WI38 (cell line): ENCODE measurements around the gene HMG20A.

Experiments
- H3K4me3 ChIP-seq: 2 replicates; pipeline ENCODE4 v1.5.1; 2011; ENCODE audit warnings: low read depth, mild to moderate bottlenecking, control low read depth, low read length
- TF ChIP-seq, protein P1 (sequence below): IDR thresholded peaks from 2 replicates; pipeline ENCODE4 v1.5.1; 2012; ENCODE audit warnings: low read depth, mild to moderate bottlenecking, control low read depth, low read length

The HMG20A gene

DNA sequence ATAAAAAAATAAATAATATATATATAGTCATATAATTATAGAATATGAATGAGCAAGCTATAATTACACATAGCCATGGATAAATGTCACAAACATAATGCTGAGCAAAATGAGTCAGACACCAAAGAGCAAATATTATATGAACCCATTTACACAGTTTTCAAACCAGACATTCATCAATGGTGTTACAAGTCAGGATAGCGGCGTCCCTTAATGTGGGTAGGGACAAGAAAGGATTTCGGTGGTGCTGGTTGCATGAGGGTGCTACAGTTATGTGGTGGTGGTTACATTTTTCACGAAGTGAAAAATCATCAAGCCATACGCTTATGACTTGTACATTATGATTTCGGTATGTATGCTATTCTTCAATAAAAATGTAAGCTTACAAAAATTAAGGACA is 100.5 kb downstream of the HMG20A start:
- H3K4me3 ChIP-seq = no peak overlapping the region
- TF ChIP-seq, protein P1, sequence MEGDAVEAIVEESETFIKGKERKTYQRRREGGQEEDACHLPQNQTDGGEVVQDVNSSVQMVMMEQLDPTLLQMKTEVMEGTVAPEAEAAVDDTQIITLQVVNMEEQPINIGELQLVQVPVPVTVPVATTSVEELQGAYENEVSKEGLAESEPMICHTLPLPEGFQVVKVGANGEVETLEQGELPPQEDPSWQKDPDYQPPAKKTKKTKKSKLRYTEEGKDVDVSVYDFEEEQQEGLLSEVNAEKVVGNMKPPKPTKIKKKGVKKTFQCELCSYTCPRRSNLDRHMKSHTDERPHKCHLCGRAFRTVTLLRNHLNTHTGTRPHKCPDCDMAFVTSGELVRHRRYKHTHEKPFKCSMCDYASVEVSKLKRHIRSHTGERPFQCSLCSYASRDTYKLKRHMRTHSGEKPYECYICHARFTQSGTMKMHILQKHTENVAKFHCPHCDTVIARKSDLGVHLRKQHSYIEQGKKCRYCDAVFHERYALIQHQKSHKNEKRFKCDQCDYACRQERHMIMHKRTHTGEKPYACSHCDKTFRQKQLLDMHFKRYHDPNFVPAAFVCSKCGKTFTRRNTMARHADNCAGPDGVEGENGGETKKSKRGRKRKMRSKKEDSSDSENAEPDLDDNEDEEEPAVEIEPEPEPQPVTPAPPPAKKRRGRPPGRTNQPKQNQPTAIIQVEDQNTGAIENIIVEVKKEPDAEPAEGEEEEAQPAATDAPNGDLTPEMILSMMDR = no peak

DNA sequence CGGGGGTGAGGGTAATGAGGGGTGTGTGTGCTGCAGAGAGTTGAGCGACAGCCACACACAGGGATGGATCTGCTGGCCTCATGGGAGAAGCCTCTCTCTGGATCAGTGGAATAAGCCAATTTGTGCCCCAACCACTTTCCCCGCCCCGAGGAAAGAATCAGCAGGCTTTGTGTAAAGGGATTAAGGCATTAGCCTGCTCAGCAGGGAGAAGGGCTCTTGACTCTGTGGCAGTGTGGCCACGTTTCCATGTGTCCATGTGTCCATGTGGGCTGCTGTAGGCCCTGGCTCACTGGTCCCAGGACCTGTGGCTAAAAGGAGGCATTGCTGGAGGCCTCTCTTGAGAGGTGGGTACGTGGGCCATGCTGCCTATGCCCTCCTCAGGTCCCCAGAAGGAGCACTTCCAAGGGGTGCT is 104.7 kb downstream of the HMG20A start:
- TF ChIP-seq, protein P1 = no peak
- H3K4me3 ChIP-seq = no peak overlapping the region

DNA sequence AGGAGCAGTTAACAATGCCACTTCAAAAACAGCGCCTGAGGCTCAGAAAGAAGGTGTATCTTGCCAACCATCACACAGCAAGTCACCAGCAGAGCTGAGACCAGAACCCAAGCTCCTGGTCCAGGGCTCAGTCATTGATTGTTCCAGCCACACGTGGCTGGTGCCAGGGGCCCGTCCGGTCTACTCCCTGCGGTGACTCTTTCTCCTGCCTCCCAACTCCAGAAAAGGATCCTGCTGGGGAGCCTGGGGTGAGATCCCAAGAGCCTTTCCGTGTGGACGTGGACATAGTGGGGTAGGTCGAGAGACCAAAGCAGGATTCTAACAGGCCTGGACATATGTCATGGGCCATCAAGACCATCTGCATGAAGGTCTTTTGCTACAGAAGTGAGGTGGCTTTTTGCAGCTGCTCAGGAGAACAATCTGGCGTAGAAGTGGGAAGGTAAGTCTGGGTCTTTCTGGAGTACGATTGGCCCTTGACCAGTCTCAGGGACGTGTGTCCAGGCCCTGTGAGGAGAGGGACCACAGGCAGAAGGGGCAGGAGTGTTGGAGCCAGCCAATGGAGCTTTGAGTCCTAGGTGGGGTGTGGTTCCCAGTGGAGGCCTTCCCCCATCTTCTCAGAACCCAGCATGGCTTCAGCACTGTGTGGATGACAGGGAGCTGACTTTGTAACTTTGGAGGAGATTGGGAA is 105.4 kb downstream of the HMG20A start:
- H3K4me3 ChIP-seq = no peak overlapping the region
- TF ChIP-seq, protein P1 = no peak

DNA sequence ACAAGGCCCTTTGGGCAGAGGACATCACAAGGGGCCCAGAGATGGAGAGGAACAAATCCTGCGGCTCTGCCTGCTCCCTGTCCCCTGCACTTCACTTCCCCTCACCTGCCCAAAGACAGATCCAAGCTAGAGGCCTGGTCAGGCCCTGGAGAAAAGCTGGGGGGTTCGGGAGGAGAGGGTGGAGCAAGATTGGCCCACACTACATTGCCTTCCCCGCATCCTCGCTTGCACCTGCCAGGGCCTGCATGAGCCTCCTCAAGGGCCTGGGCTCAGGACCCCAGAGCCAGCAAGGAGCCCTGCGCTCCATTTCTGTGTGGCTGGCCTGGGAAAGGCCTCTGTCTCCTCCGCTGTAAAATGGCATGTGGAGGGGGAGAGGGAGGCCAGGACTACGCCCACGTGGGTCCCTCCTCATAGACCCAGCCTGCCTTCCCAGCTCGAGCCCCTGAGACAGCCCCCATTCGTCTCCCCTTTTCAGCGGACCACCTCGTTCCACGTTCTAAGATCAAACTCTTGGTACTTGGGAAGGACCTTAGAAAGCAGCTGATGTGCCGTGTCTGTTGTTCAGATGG is 106.0 kb downstream of the HMG20A start:
- H3K4me3 ChIP-seq = no peak overlapping the region
- TF ChIP-seq, protein P1 = no peak

DNA sequence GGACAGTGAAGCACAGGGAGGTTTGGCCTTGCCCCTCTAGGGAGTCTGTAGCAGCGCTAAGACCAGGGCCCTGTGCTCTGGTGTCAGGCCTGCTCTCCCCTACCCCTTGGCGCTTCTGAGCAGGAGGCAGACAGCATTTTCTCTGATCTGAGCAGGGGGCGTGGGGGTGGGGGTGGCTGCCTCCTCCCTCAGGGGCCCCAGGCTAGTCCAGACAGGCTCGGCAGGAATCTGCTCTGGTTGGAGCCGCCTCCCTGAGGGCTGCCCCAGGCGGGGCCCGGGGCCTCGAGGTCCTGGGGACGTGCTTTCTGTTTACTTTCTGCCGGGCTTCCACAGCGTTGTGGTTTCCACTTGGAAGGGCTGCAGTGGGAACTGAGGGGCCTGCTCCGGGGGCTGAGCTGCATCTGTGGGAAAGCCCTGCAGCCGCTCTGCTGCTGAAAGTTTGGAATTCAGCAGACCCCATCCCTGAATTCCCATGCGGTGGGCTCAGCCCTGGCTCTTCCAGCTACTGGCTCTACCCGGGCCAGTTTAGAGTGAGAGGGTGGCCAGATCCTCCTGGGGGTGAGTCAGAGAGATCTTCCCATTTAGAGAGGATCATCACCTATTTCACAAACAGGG is 106.6 kb downstream of the HMG20A start:
- TF ChIP-seq, protein P1 = no peak
- H3K4me3 ChIP-seq = 0 out of 2 replicates have a peak overlapping the region, but pooled peaks have one; percentile 14

DNA sequence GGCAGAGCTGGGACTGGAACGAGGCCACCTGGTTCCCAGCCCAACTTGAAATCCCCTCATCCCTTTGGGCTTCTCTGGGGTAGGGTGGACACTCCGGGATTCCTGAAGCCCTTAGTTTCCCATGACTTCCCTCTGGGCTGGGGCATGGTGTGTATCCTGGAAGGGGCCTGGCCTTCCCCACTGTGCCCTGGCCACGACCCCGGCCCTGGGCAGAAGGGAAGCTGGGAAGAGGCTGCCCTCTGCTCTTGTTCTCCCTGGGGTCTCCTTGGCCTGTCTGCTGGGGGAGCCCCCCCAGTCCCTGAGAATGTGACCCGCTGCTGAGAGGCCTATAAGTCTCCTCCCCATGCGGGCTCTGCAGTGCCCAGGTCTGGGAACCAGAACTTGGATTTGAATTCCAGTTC is 107.1 kb downstream of the HMG20A start:
- H3K4me3 ChIP-seq = no peak overlapping the region
- TF ChIP-seq, protein P1 = no peak
